Measurements from ENCODE around the gene GLYATL1B. TPM values are rescaled to one million over a fixed set of nuclear protein-coding genes. Genes with fewer than 3 reads are reported as not detected.
"Not testable (repeated sequence)": the region's sequence is repeated elsewhere in the genome, so short reads cannot be mapped to it uniquely, and the experiment has no call there.

GLYATL1B gene
- total RNA-seq, 2 donors from 2014 or later: not detected

DNA sequence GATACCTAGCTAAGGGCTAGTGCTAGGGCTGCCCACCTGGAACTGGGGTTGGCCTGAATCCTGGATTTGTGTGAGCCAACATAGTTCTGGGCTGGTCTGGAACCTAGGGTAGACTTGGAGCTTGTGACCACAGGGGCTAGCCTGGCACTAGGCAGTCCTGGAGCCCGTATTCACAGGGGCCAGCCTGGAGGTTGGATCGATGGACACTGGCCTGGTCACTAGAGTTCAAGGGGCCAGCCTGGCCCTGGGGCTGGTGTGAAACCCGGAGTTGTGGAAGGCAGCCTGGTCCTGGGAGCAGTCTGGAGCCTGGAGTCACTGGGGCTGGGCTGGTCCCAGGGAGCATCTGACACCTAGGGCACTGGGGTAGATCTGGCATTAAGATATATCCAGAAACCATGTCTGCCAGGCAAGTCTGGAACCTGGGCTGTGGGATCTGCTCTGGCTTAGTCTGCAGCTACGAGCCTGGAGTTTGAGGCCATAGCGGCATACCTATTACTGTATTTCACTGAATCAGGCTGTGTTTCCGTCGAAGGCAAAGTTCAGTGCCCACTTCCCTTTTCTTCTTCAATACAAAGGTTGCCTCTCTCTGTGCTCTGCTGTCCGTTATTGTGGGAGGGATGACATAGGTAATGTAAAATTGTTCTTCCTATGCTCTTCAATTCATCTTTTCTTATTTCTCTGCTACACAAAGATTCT, 9.1 kb upstream of the GLYATL1B start:
- WGBS: 91% methylated on average over 8 of the region's 8 CpGs
- no peaks in the 10 kb centered on the region for H3K36me3 ChIP-seq
- no peak overlapping the region for H3K4me3 ChIP-seq
- intact Hi-C loops (cut with DNase I): no loop called here
- DNase-seq (ENCODE audit: low spot score): no peak
- TF ChIP-seq, protein P1, sequence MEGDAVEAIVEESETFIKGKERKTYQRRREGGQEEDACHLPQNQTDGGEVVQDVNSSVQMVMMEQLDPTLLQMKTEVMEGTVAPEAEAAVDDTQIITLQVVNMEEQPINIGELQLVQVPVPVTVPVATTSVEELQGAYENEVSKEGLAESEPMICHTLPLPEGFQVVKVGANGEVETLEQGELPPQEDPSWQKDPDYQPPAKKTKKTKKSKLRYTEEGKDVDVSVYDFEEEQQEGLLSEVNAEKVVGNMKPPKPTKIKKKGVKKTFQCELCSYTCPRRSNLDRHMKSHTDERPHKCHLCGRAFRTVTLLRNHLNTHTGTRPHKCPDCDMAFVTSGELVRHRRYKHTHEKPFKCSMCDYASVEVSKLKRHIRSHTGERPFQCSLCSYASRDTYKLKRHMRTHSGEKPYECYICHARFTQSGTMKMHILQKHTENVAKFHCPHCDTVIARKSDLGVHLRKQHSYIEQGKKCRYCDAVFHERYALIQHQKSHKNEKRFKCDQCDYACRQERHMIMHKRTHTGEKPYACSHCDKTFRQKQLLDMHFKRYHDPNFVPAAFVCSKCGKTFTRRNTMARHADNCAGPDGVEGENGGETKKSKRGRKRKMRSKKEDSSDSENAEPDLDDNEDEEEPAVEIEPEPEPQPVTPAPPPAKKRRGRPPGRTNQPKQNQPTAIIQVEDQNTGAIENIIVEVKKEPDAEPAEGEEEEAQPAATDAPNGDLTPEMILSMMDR (IDR thresholded peaks at IDR 0.05): no peak
- TF ChIP-seq POLR2A (IDR thresholded peaks at IDR 0.05) (no peak), POLR2AphosphoS5 (IDR thresholded peaks at IDR 0.05) (no peak)
- H3K27ac ChIP-seq: no peak overlapping the region
- H3K9me3 ChIP-seq: no peaks in the 10 kb centered on the region
- H3K27me3 ChIP-seq (replicated peaks; ENCODE audit: insufficient read depth): no peaks in the 10 kb centered on the region
- H3K4me1 ChIP-seq (replicated peaks): no peaks in the 10 kb centered on the region

DNA sequence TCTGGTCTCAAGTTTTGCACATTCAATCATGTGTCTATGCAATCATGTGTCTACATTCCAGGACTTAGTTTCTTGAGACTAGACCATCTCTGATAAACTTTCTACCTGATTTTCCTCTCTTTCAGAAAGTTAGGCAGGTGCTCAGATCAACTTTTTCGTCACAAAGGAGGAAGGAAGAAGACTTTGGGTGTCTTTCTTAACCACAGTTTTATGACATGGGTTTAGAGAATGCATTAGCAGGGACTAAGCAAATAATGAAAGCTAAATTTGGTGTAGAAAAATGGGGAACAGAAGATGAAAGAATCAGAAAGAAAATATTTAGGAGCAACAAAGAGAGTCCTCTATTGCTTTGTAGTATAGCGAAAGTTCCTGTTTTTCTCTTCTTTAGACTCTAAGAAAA, 7.7 kb upstream of the GLYATL1B start:
- Histone ChIP-seq H3K36me3 (no peaks in the 10 kb centered on the region), H3K4me3 (no peak overlapping the region), H3K27me3 (replicated peaks; ENCODE audit: insufficient read depth) (no peaks in the 10 kb centered on the region), H3K27ac (no peak overlapping the region), H3K9me3 (no peaks in the 10 kb centered on the region), H3K4me1 (replicated peaks) (no peaks in the 10 kb centered on the region)
- DNase-seq (ENCODE audit: low spot score): no peak
- intact Hi-C loops (cut with DNase I): no loop called here
- WGBS: 72% methylated on average over 2 of the region's 2 CpGs
- TF ChIP-seq POLR2AphosphoS5 (IDR thresholded peaks at IDR 0.05) (no peak), POLR2A (IDR thresholded peaks at IDR 0.05) (no peak)
- TF ChIP-seq, protein P1 (IDR thresholded peaks at IDR 0.05): no peak

DNA sequence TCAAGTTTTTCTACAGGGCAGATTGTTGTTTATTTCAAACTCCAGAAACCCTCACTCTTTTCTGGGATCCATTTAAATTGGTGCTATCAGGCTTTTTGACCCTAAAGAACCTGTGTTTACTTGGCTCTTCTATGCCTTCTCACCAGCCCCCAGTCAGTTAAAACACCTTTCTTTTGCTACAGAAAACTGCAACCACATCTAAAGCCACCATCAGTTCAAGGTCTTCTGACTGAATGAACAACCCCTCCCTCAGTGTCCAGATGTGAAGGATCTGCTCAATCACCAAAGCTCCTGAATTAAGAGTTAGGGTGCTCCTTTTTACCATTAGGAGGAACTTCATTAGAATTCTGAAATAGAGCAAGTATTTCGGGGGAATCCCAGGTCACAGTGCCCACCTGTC, 7.0 kb upstream of the GLYATL1B start:
- 90% methylated on average over 1 of the region's 1 CpG for WGBS
- Histone ChIP-seq H3K27me3 (replicated peaks; ENCODE audit: insufficient read depth) (no peaks in the 10 kb centered on the region), H3K4me1 (replicated peaks) (no peaks in the 10 kb centered on the region), H3K27ac (no peak overlapping the region), H3K36me3 (no peaks in the 10 kb centered on the region), H3K4me3 (no peak overlapping the region), H3K9me3 (no peaks in the 10 kb centered on the region)
- no peak for DNase-seq (ENCODE audit: low spot score)
- TF ChIP-seq POLR2AphosphoS5 (IDR thresholded peaks at IDR 0.05): no peak
- TF ChIP-seq, protein P1 (IDR thresholded peaks at IDR 0.05): no peak
- TF ChIP-seq POLR2A (IDR thresholded peaks at IDR 0.05): no peak
- intact Hi-C loops (cut with DNase I): no loop called here

DNA sequence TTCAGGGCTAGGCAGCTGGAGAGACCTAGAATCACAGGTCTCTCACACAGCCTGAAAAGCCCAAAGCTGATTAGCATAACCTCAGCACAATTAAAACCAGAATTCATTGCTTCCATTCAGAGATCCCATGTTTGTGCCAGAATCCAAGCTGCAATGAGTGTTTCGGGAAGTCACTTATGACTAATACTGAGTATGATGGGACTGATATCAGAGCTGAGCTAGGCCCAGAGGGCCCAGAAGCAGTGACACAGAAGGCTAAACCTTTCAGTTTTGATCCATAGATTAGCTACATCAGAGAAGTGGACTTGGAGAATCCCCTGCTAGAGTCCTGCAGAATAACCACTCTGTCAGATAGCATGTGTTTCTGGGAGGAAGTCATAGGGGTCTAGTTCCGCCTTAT, 5.7 kb upstream of the GLYATL1B start:
- H3K4me3 ChIP-seq; H3K9me3 ChIP-seq; H3K36me3 ChIP-seq; H3K27ac ChIP-seq; intact Hi-C loops (cut with DNase I); H3K4me1 ChIP-seq (replicated peaks); H3K27me3 ChIP-seq (replicated peaks; ENCODE audit: insufficient read depth); DNase-seq (ENCODE audit: low spot score): not testable (repeated sequence)
- WGBS: 100% methylated on average over 1 of the region's 2 CpGs

DNA sequence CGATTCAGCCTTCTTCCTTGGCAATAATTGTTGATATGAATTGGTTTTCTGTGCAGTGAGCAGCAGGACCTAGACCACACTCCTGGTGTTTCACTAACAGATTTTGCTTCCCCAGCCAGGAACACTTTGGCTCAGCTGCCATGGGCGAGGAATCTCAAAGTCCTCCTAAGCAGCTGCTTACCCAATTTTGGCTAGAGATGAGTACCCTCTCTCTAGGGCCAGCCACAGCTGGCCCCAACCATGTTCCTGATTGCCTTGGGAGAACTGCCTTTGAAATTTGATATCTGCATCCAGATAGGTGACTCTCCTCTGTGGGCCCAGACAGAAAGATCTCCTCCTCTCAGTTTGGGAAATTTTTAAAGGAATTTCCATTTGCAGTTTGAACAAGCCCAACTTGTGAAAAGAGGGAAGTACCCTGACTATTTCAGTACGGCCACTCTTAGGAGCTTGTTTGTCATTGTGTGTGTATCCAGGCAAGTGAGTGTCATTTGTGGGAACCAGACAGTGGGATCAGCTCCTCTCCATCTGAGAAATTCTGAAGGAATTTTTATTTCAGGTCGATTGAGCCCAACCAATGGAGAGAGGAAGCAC, 4.6 kb upstream of the GLYATL1B start:
- H3K4me1 ChIP-seq (replicated peaks); H3K27me3 ChIP-seq (replicated peaks; ENCODE audit: insufficient read depth); H3K36me3 ChIP-seq; H3K9me3 ChIP-seq; DNase-seq (ENCODE audit: low spot score); intact Hi-C loops (cut with DNase I); H3K27ac ChIP-seq; H3K4me3 ChIP-seq: not testable (repeated sequence)
- 56% methylated on average over 4 of the region's 4 CpGs for WGBS

DNA sequence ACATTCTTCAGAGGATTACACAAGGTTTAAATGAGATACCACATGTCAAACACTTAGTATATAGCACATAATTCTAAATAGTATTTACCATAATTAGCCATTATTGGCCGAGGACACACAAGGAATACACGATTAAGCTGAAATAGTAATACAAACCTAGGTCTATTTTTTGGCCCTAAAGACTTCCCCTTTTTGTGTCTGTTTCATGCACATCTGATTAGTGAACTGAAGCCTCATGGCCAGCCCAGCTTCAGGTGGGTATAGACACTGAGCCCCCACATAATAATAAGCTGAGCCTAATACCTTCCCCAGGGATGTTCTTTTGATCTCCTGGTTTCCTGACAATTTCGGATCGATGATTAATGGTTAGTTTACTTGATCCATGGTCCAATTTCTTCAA, 2.1 kb downstream of the GLYATL1B start:
- Histone ChIP-seq H3K27ac (no peak overlapping the region), H3K27me3 (replicated peaks; ENCODE audit: insufficient read depth) (no peaks in the 10 kb centered on the region), H3K4me3 (no peak overlapping the region), H3K4me1 (replicated peaks) (no peaks in the 10 kb centered on the region), H3K36me3 (no peaks in the 10 kb centered on the region), H3K9me3 (no peaks in the 10 kb centered on the region)
- WGBS: 87% methylated on average over 4 of the region's 4 CpGs
- DNase-seq (ENCODE audit: low spot score): no peak
- intact Hi-C loops (cut with DNase I): no loop called here
- TF ChIP-seq POLR2A (IDR thresholded peaks at IDR 0.05) (no peak), POLR2AphosphoS5 (IDR thresholded peaks at IDR 0.05) (no peak)
- TF ChIP-seq, protein P1 (IDR thresholded peaks at IDR 0.05): no peak

DNA sequence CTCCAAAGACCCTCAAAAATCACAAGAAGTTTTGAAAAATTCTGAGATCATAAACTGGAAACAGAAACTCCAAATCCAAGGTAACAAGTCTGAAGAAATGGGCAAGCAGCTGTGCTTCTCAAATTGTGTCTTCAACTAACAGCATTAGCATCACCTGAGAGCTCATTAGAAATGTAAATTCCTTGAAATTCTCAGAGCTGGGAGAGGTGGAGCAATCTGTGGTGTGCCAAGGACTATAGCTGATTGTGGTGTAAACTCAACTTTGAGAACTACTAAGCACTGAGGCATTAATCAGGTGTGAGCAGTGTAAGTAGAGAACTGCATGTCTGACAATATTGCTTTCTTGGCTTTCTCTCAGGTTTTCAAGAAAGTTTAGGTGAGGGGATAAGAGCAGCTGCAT, 7.5 kb downstream of the GLYATL1B start:
- DNase-seq (ENCODE audit: low spot score); H3K36me3 ChIP-seq; H3K4me1 ChIP-seq (replicated peaks); H3K9me3 ChIP-seq; H3K27ac ChIP-seq; H3K4me3 ChIP-seq; H3K27me3 ChIP-seq (replicated peaks; ENCODE audit: insufficient read depth); intact Hi-C loops (cut with DNase I): not testable (repeated sequence)

DNA sequence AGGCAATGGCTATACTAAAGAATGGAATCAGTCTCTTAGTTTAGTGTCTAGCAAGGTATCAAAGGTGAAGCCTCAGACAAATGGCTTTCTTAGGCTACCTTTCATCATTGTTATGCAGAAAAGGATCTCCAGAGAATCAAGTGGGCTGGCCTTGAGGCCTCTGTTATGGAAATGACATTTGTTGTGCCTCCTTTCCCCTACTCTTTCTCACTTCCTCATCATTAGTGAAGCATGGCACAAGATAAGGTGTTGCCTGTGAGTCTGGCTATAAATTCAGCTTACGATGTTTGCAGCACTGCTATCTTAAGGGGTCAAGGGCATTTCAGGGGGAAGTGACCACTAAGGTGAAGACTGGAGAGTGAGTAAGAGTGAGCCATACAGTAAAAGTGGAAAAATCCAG, 9.1 kb downstream of the GLYATL1B start:
- DNase-seq (ENCODE audit: low spot score); H3K27ac ChIP-seq; H3K4me1 ChIP-seq (replicated peaks); H3K36me3 ChIP-seq; intact Hi-C loops (cut with DNase I); H3K27me3 ChIP-seq (replicated peaks; ENCODE audit: insufficient read depth); H3K9me3 ChIP-seq; H3K4me3 ChIP-seq: not testable (repeated sequence)
- WGBS: 58% methylated on average over 1 of the region's 1 CpG

All from prostate gland (tissue), 2 donors.